Stimulated activated CD8-positive, alpha-beta memory T cell treated with anti-CD3 and anti-CD28 coated beads, Interleukin-7, amount 100 ng/mL, for 4 hours (primary cell): ENCODE measurements around the gene GATAD2A.
"Not testable (repeated sequence)": the region's sequence is repeated elsewhere in the genome, so short reads cannot be mapped to it uniquely, and the experiment has no call there.

ENCODE experiments used
- DNase-seq, 2 donors: peaks; one replicate each; pipeline ENCODE4 v3.0.0-alpha.2; 2020; ENCODE audit warnings: low read depth in 2 of 2

GATAD2A gene

GRCh38 chr19:19404879-19405860 is at the start of gene GATAD2A:
Gene GATAD2A (plus strand): TSS chr19:19405675. CDS start chr19:19465346, 59,671 bp downstream.
- peak; percentile 80 to 89 for DNase-seq

- DNase-seq: no peak
These were observed 49.0 kb upstream of the GATAD2A start for GRCh38 chr19:19356500-19356899.

GRCh38 chr19:19356901-19357566 is 48.4 kb upstream of the GATAD2A start:
- DNase-seq: no peak

- peak; percentile 35 for DNase-seq
These were observed 44.3 kb upstream of the GATAD2A start for GRCh38 chr19:19361075-19361594.

- DNase-seq: no peak
These were observed 43.4 kb upstream of the GATAD2A start for GRCh38 chr19:19362075-19362474.

- DNase-seq: peak; percentile 38 to 49
These were observed 38.8 kb upstream of the GATAD2A start for GRCh38 chr19:19366434-19367396.

GRCh38 chr19:19368087-19368486 is 37.4 kb upstream of the GATAD2A start:
- DNase-seq: no peak

GRCh38 chr19:19371059-19371458 is 34.4 kb upstream of the GATAD2A start:
- DNase-seq: no peak

GRCh38 chr19:19372656-19373416 is 32.6 kb upstream of the GATAD2A start:
- peak in 1 of 2 donors; percentile 10 for DNase-seq

GRCh38 chr19:19379527-19379926 is 25.9 kb upstream of the GATAD2A start:
- DNase-seq: no peak

- not testable (repeated sequence) for DNase-seq
These were observed 25.2 kb upstream of the GATAD2A start for GRCh38 chr19:19380316-19380715.

GRCh38 chr19:19381007-19381926 is 24.2 kb upstream of the GATAD2A start:
- no peak for DNase-seq

- DNase-seq: no peak
These were observed 23.4 kb upstream of the GATAD2A start for GRCh38 chr19:19382118-19382517.

GRCh38 chr19:19384486-19384885 is 21.0 kb upstream of the GATAD2A start:
- no peak for DNase-seq

- peak; percentile 98 to 99 for DNase-seq
These were observed 20.2 kb upstream of the GATAD2A start for GRCh38 chr19:19385131-19385895.

GRCh38 chr19:19385896-19386869 is 19.3 kb upstream of the GATAD2A start:
- no peak for DNase-seq

GRCh38 chr19:19387108-19387507 is 18.4 kb upstream of the GATAD2A start:
- DNase-seq: no peak
